T47D (cell line): ENCODE results near the gene FARSB.
"Not testable (repeated sequence)": the region's sequence is repeated elsewhere in the genome, so short reads cannot be mapped to it uniquely, and the experiment has no call there.

Experiments used
- DNase-seq, 2 experiments: peaks; one replicate each; pipeline versions ENCODE4 v3.0.0 to v3.0.0-alpha.2; 2011 to 2012; ENCODE audit warnings: low read depth in 1 of 2, low spot score in 1 of 2
- JUND ChIP-seq: IDR thresholded peaks from 2 replicates; pipeline ENCODE4 v1.6.1; 2012; ENCODE audit warnings: low read depth
- in situ Hi-C: cut with HindIII; loops from 2 replicates; pipeline ENCODE4 v1.10.0; 2016; ENCODE audit warnings: low sequenced_read_pairs, low pct_unique_long_range_greater_than_20kb

FARSB gene

GRCh38 chr2:222655787-222656525, at the start of gene FARSB:
Gene FARSB (minus strand): TSS chr2:222656092. CDS start chr2:222656073, 19 bp downstream.
- peak; percentile 76 to 94 for DNase-seq
- TF ChIP-seq JUND, result no peak
- in situ Hi-C loops, result no loop called here

- no peak for TF ChIP-seq JUND
- in situ Hi-C loops, result no loop called here
- no peak for DNase-seq
These were observed 48.0 kb upstream of the FARSB start for GRCh38 chr2:222703886-222704285.

DNA sequence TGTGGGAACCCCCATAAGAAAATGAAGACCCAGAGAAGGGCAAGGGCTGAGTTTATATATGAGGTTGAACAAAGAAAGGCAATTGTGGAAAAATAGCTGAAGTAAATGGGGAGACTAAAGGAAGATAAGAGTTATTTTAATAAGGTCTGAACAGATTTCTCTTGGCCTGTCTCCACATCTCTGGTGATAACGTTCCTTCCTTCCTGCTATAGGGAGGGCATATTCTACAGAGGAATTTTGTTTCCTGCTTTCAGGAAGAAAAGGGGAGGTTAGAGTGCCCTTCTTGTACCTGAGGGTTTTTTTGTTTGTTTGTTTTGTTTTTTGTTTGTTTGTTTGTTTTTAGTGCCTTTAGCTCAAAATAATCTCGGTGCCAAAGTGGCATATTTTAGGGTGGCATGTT, 47.2 kb upstream of the FARSB start:
- no peak for DNase-seq
- TF ChIP-seq JUND, result no peak
- in situ Hi-C loops, result no loop called here

GRCh38 chr2:222701721-222702131, 45.8 kb upstream of the FARSB start:
- no peak for TF ChIP-seq JUND
- no peak for DNase-seq
- in situ Hi-C loops, result no loop called here

DNA sequence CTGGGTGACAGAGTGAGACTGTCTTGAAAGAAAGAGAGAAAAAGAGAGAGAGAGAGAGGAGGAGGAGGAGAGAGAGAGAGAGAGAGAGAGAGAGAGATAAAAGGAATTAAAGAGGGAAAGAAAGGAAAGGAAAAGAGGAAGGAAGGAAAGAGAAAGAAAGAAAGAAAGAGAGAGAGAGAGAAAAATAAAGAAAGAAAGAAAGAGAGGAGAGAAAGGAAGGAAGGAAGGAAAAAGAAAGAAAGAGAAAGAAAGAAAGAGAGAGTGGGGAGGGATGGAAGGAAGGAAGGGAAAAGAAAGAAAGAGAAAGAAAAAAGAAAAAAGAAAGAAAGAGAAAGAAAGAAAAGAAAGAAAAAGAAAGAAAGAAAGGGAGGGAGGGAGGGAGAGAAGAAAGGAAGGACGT, 45.3 kb upstream of the FARSB start:
- in situ Hi-C loops, result no loop called here
- no peak for TF ChIP-seq JUND
- DNase-seq, result no peak

GRCh38 chr2:222698276-222698675, 42.4 kb upstream of the FARSB start:
- in situ Hi-C loops, result no loop called here
- no peak for TF ChIP-seq JUND
- no peak for DNase-seq

DNA sequence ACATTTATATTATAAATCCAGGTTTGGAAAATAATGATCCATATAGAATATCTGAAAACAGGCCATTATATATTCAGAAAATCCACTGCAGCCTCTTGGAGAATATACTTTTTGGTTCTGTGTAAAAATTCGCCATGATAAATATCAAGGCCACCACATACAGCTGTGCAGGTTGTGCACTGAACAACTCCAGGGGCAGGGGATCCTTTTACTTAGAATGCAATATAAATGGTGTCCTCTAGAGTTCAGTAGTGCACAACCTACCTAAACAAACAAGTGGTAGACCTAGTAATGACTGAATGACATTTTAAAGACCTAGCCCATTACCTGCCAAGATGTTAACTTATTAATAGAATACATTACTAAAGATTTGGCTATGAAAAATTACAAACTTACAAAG, 37.9 kb upstream of the FARSB start:
- DNase-seq, result peak in 1 of 2 experiments; percentile 43
- in situ Hi-C loops, result no loop called here
- no peak for TF ChIP-seq JUND

GRCh38 chr2:222693413-222693812, 37.5 kb upstream of the FARSB start:
- DNase-seq, in situ Hi-C loops: not testable (repeated sequence)

DNA sequence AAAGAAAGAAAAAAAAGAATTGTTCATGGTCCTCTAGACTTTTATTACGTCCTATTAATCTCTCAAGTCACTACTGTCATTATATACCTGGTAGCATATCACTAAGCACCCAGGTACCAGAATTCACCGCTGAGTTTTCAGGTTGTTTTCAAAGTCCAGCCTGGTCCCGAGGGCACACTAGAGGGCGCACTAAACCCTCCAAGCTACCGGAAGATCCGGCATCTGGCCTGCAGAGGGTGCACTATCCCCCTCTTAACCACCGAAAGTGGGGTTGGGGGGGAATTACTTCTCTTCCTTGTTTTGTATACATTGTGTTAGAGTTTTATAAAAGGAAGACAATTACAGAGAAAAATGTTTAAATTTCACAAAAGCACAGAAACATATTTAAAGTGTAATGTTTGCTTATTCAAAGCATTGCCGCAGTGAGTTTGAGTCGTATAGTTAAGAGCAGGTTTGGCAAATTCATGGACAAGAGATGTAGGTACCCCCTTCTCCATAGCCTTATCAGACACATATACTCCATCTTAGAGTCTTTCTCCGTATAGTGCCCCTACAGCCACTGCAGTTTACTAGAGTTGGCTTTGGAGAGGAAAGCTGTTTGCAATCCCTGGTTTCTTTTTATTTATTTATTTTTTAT, 34.8 kb upstream of the FARSB start:
- DNase-seq, result peak; percentile 39 to 81
- in situ Hi-C loops, result no loop called here
- TF ChIP-seq JUND, result no peak

DNA sequence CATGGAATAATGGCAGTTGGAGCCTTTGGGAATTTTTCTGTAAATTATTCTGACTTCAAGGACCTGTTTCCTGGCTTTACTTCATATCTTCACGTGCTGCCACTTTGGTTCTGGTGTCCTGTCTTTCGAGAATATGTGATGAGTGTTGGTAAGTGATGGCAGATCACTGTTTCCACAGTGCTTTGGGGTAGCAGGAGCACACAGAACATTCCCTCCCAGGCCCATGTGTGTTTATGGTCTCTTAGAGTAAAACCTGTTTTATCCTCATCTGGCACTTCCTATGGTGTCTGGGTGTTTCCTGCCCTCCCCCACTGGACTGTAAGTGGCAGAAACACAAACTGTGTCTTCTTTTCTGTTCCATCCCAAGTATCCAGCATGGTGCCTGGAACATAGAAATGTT, 33.4 kb upstream of the FARSB start:
- no peak for TF ChIP-seq JUND
- DNase-seq, result no peak
- in situ Hi-C loops, result no loop called here

- TF ChIP-seq JUND, result no peak
- in situ Hi-C loops, result no loop called here
- DNase-seq, result no peak
These were observed 33.0 kb upstream of the FARSB start for GRCh38 chr2:222688917-222689316.

DNA sequence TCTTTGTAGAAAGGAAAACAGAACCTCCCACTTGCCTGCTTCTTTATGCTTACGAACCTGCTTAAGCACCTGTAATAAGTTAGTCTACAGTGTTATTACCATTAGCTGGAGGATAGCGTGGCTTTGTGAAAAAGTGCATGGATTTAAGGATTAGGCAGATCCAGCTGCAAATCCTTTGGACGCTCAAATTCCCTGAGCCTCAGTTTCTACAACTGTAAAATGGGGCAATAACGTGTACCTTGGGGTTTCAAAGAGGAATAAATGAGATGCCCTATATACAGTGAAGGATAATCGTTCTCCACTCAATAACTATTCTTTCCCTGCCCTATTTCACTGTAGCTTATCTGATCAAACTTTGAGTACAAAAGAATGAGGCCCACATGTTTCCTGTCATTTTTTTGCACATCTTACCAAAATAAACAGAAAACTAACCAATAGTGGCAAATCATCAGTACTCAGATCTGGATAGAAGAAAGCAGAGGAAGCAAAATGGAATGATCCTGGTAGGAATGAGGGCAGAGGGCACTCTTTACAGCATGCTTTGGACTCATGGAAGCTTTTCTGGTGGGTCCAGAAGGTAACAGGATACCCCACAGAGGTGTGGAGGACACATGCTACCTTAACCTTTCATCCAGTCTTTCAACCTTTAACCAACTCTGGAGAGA, 30.3 kb upstream of the FARSB start:
- in situ Hi-C loops, result no loop called here
- no peak for DNase-seq
- TF ChIP-seq JUND, result no peak

- in situ Hi-C loops, result no loop called here
- no peak for TF ChIP-seq JUND
These were observed 27.9 kb upstream of the FARSB start for GRCh38 chr2:222683805-222684204.

GRCh38 chr2:222677981-222678380, 22.1 kb upstream of the FARSB start:
- DNase-seq, result no peak
- in situ Hi-C loops, result no loop called here
- TF ChIP-seq JUND, result no peak

More at GRCh38 chr2:222683805-222684204, 27.9 kb upstream of the FARSB start:
- no peak for DNase-seq
